CD4-positive, alpha-beta T cell treated with Interleukin-15 for 4 hours (primary cell): ENCODE measurements around the gene SEC16A.

Source experiments
- DNase-seq: peaks from one replicate; pipeline ENCODE4 v3.0.0-alpha.2; 2020; ENCODE audit warnings: low spot score

The SEC16A gene

DNA sequence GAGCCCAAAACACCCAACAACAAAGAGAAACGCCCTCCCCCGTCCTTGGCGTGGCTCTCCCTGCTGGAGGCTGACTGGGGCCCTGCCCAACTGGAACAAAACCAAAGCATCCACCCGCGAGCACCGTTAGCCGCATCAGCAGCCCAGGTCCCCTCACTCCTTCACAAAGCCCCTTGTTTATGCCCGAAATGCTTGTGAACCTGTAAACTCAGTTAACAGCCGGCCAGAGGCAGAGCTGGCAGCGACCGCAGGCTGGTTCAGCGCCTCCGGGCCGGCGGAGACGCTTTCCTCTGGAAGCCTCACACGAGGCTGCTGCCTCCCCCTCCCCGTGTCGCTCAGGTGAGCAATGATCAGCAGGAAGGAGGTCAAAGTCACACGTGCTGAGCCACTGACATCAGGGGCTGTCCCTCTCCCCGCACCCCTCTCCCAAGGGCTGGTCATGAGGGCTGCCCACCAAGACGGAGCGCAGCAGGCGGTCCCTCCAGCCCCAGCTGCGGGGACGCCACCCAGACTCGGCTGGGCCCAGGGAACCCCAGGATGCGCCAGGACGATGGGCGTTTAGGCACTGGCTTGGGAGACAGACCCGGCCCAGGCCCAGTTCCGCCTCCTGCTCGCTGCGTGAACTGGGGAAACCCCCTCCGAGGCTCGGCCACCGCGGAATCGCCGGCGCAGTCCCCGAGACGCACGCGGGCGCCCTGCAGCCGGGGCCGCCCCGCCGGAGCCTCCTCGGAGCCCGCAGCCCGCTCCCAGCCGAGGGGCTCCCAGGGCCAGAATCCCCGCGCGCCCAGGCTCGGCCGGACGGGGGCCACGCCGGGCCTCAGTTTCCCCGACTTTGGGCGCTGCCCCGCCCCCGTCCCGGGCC, 83.4 kb downstream of the SEC16A start:
- peak; percentile 26 for DNase-seq

- no peak for DNase-seq
Observed at GRCh38 chr9:136398286-136398685, 84.6 kb downstream of the SEC16A start.

GRCh38 chr9:136397643-136398042, 85.2 kb downstream of the SEC16A start:
- DNase-seq: no peak

- DNase-seq: no peak
Observed at GRCh38 chr9:136396219-136396515, 86.7 kb downstream of the SEC16A start.

GRCh38 chr9:136395345-136396218, 87.3 kb downstream of the SEC16A start:
- DNase-seq: no peak

GRCh38 chr9:136395020-136395340, 87.9 kb downstream of the SEC16A start:
- DNase-seq: no peak

- DNase-seq: no peak
Observed at GRCh38 chr9:136394312-136395019, 88.4 kb downstream of the SEC16A start.

GRCh38 chr9:136393531-136393930, 89.3 kb downstream of the SEC16A start:
- DNase-seq: no peak

DNA sequence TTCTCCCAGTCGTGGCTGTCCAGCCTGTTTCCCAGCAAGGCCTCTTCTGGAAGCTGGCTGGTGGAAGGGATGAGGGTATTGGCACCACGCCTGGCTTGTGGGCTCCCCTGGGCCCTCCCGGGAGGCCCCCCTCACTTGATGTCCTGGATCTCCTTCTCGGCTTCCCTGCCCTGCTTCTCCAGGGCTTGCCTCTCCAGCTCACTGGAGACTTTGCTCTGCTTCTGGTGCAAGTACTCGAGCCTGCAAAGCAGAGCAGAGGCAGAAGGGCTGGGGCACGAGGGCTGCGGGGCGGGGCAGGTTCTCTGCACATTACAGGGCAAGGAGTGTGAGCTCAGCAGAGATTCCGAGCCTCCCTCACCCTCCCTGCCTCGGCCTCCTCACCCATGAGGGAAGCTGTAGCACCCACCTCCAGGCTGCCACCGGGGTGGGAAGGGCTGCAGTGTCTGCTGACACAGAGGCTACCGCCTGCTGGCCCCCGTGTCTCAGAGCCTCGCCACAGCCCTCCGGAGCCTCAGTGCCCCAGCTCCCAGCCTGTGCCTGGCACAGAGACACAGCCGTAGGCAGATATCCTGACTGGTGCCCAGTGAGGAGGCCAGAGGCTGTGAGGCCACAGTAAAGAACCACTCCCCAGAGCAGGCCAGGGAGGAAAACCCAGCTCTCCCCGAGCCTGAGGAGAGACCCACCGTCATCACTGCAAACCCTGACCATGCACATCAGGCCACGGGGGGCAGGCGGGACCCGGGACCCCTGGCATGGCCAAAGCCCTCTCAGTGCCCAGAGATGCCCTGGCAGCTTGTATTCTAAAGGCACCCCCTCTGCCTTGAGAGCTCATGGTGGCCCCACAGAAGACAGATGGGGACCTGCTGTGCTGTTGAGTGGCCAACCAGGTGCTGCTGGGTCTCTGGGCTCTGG, 90.0 kb downstream of the SEC16A start:
- no peak for DNase-seq

DNA sequence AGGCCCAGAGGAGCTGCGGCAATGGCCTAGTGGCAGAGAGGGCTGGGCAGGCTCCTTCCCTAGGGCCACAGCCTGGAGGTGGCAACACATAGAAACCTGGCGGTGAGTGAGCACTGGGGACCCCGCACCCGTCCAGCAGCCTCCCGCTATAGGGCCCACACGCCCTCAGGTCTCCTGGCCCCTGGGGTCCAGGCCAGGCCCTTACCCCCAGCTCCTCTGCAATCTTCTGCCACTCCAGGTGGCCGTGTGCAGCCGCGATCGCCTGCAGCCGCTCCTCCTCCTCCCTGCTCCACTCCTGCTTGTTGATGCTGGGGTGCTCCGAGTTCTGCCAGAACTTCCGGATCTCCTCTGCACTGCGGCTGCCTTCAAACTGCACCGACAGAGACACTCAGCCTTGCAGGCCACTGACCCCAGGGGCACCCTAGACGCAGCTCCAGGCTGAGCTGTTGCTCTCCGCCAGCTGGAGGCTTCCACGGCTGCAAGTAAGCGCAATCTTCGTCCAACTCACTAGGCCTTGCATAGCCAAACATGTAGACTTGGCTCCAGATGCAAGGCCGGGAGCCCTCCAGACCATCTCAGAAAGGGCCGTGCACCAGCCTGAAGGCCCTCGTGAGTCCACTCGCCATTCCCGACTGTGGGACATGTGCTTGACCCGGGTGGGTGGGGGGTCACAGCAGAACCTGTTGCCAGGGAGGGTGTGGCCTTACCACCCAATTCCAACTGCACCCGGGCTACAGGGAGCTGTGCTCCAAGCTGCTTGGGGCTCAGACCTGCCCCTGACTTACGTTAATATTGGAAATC, 90.9 kb downstream of the SEC16A start:
- no peak for DNase-seq
